Hepatocyte (in vitro differentiated cells): Measurements from ENCODE around the gene DDX39A. TPM values are rescaled to one million over a fixed set of nuclear protein-coding genes. Genes with fewer than 3 reads are reported as not detected.

Experiments
- DNase-seq: peaks from one replicate; pipeline ENCODE4 v3.0.0-alpha.2; 2016; ENCODE audit warnings: low spot score
- H2AFZ ChIP-seq: fragments of 200-600 bp; sonication (generic); 2 replicates; pipeline ENCODE4 v1.6.0; 2016; ENCODE audit warnings: antibody characterized with exemption, mild to moderate bottlenecking
- H3K27ac ChIP-seq: fragments of 200-600 bp; sonication (generic); 2 replicates; pipeline ENCODE4 v1.5.1; 2016; ENCODE audit warnings: mild to moderate bottlenecking
- H3K27me3 ChIP-seq: fragments of 200-600 bp; sonication (generic); 2 replicates; pipeline ENCODE4 v1.6.1; 2016
- H3K36me3 ChIP-seq: fragments of 200-600 bp; sonication (generic); replicated peaks from 2 replicates; pipeline ENCODE4 v1.5.1; 2016; ENCODE audit warnings: low read depth; ENCODE audit not compliant: insufficient read depth
- H3K4me1 ChIP-seq: fragments of 200-600 bp; sonication (generic); 2 replicates; pipeline ENCODE4 v1.5.1; 2016; ENCODE audit warnings: mild to moderate bottlenecking, moderate library complexity; ENCODE audit not compliant: insufficient read depth
- H3K4me2 ChIP-seq: fragments of 200-600 bp; sonication (generic); 2 replicates; pipeline ENCODE4 v1.6.0; 2016
- H3K4me3 ChIP-seq: fragments of 200-600 bp; sonication (generic); 2 replicates; pipeline ENCODE4 v1.5.1; 2016; ENCODE audit warnings: mild to moderate bottlenecking
- H3K79me2 ChIP-seq: fragments of 200-600 bp; sonication (generic); 2 replicates; pipeline ENCODE4 v1.6.0; 2017; ENCODE audit warnings: mild to moderate bottlenecking
- H3K9me2 ChIP-seq: fragments of 200-600 bp; sonication (generic); replicated peaks from 2 replicates; pipeline ENCODE4 v1.6.0; 2017; ENCODE audit warnings: mild to moderate bottlenecking; ENCODE audit not compliant: insufficient read depth
- H3K9me3 ChIP-seq: fragments of 200-600 bp; sonication (generic); 2 replicates; pipeline ENCODE4 v1.5.1; 2016; ENCODE audit warnings: low read depth, mild to moderate bottlenecking
- H4K20me1 ChIP-seq: fragments of 200-600 bp; sonication (generic); 2 replicates; pipeline ENCODE4 v1.6.0; 2016; ENCODE audit warnings: mild to moderate bottlenecking; ENCODE audit not compliant: insufficient read depth, poor library complexity, severe bottlenecking
- CTCF ChIP-seq: fragments of 200-600 bp; sonication (generic); IDR thresholded peaks from 2 replicates; pipeline ENCODE4 v1.5.1; 2016; ENCODE audit warnings: antibody characterized with exemption, mild to moderate bottlenecking; ENCODE audit not compliant: poor library complexity
- EZH2 ChIP-seq: fragments of 200-600 bp; sonication (generic); IDR thresholded peaks from 2 replicates; pipeline ENCODE4 v1.6.1; 2016; ENCODE audit warnings: antibody characterized with exemption, mild to moderate bottlenecking, borderline replicate concordance
- EZH2phosphoT487 ChIP-seq: fragments of 200-600 bp; sonication (generic); IDR thresholded peaks from one replicate; pipeline ENCODE4 v1.6.1; 2018; ENCODE audit warnings: antibody characterized with exemption, mild to moderate bottlenecking, low read depth, moderate library complexity; ENCODE audit not compliant: unreplicated experiment, severe bottlenecking
- WGBS: methylation state at CpG from one replicate; pipeline ENCODE4 v1.1.6; 2016; ENCODE audit warnings: low lambda C conversion rate; ENCODE audit errors: missing lambda C conversion rate; 5-methylcytosine and 5-hydroxymethylcytosine counted together
- polyA plus RNA-seq: library from polyadenylated mRNA; unstranded; fragments of >200 nt; fragmentation: Nextera tagmentation; extraction: Ambion mirVana; gene quantifications from 2 replicates; pipeline ENCODE4 v1.2.1, GENCODE V29; 2016
- total RNA-seq: library from RNA; depleted of rRNA; stranded (reverse); fragments of >200 nt; gene quantifications from 2 replicates; pipeline ENCODE4 v1.2.3, GENCODE V29; 2014

DDX39A gene
- total and polyA plus RNA-seq, 2 experiments from 2014 or later, result 79.2 to 106 TPM

- Histone ChIP-seq H3K4me2 (peak overlapping the region; percentile 90), H3K4me3 (no peak overlapping the region), H3K36me3 (no peaks in the 10 kb centered on the region), H3K27me3 (no peaks in the 10 kb centered on the region), H2AFZ (no peak overlapping the region), H3K9me3 (no peaks in the 10 kb centered on the region), H3K4me1 (peaks cover 14% of the 10 kb centered on the region), H4K20me1 (peaks cover 65% of the 10 kb centered on the region), H3K9me2 (no peaks in the 10 kb centered on the region), H3K79me2 (peaks cover 70% of the 10 kb centered on the region), H3K27ac (no peak overlapping the region)
- DNase-seq, result no peak
- TF ChIP-seq CTCF (no peak), EZH2phosphoT487 (no peak), EZH2 (no peak)
- 72% methylated on average over 6 of the region's 6 CpGs for WGBS
These were observed 2.3 kb downstream of the DDX39A start for GRCh38 chr19:14416817-14417231.

GRCh38 chr19:14414926-14415690 is 4.0 kb downstream of the DDX39A start:
- H3K4me2 ChIP-seq, result no peak overlapping the region
- H4K20me1 ChIP-seq, result peaks cover 68% of the 10 kb centered on the region
- H3K4me3 ChIP-seq, result no peak overlapping the region
- no peak overlapping the region for H2AFZ ChIP-seq
- H3K36me3 ChIP-seq, result no peaks in the 10 kb centered on the region
- H3K79me2 ChIP-seq, result peaks cover 76% of the 10 kb centered on the region
- no peaks in the 10 kb centered on the region for H3K27me3 ChIP-seq
- no peak for TF ChIP-seq EZH2phosphoT487
- TF ChIP-seq CTCF, result no peak
- TF ChIP-seq EZH2, result no peak
- H3K9me2 ChIP-seq, result no peaks in the 10 kb centered on the region
- no peak overlapping the region for H3K27ac ChIP-seq
- DNase-seq, result no peak
- H3K9me3 ChIP-seq, result no peaks in the 10 kb centered on the region
- 91% methylated on average over 8 of the region's 8 CpGs for WGBS
- peaks cover 14% of the 10 kb centered on the region for H3K4me1 ChIP-seq

- Histone ChIP-seq H3K9me3 (no peaks in the 10 kb centered on the region), H3K36me3 (no peaks in the 10 kb centered on the region), H3K4me1 (peaks cover 14% of the 10 kb centered on the region), H3K4me2 (no peak overlapping the region), H2AFZ (no peak overlapping the region), H3K4me3 (no peak overlapping the region), H4K20me1 (peaks cover 71% of the 10 kb centered on the region), H3K9me2 (no peaks in the 10 kb centered on the region), H3K27ac (no peak overlapping the region), H3K27me3 (no peaks in the 10 kb centered on the region), H3K79me2 (peaks cover 76% of the 10 kb centered on the region)
- WGBS, result 84% methylated on average over 3 of the region's 3 CpGs
- no peak for DNase-seq
- TF ChIP-seq EZH2 (no peak), CTCF (no peak), EZH2phosphoT487 (no peak)
These were observed 5.4 kb downstream of the DDX39A start for GRCh38 chr19:14413693-14414181.
